Effector memory CD8-positive, alpha-beta T cell (primary cell): ENCODE data around the gene ZKSCAN8.

ENCODE experiments used
- ATAC-seq: fragments of 150-1000 bp; cut with Tn5 transposase; replicated peaks from 2 replicates; pipeline ENCODE4 v1.10.0; 2021; ENCODE audit warnings: mild to moderate bottlenecking, moderate library complexity
- DNase-seq, 3 experiments: peaks; one replicate each; pipeline ENCODE4 v3.0.0; 2021
- H3K27ac Mint-ChIP-seq, 2 donors: one replicate each; pipeline ENCODE4 v1.8.0; 2022; ENCODE audit warnings: mild to moderate bottlenecking in 2 of 2, mixed read lengths in 2 of 2, moderate library complexity in 2 of 2
- H3K27me3 Mint-ChIP-seq, 2 donors: one replicate each; pipeline ENCODE4 v1.8.0; 2022; ENCODE audit warnings: mixed read lengths in 2 of 2
- H3K36me3 Mint-ChIP-seq: one replicate; pipeline ENCODE4 v1.8.0; 2022; ENCODE audit warnings: mild to moderate bottlenecking, moderate library complexity, mixed read lengths; ENCODE audit not compliant: insufficient read depth
- H3K4me1 Mint-ChIP-seq, 2 donors: one replicate each; pipeline ENCODE4 v1.8.0; 2022; ENCODE audit warnings: low read depth in 2 of 2, mixed read lengths in 2 of 2
- H3K4me3 Mint-ChIP-seq, 2 donors: one replicate each; pipeline ENCODE4 v1.8.0; 2022; ENCODE audit warnings: mild to moderate bottlenecking in 2 of 2, mixed read lengths in 2 of 2, moderate library complexity in 2 of 2
- H3K9me3 Mint-ChIP-seq, 2 donors: one replicate each; pipeline ENCODE4 v1.8.0; 2022; ENCODE audit warnings: mixed read lengths in 2 of 2

Gene ZKSCAN8

DNA sequence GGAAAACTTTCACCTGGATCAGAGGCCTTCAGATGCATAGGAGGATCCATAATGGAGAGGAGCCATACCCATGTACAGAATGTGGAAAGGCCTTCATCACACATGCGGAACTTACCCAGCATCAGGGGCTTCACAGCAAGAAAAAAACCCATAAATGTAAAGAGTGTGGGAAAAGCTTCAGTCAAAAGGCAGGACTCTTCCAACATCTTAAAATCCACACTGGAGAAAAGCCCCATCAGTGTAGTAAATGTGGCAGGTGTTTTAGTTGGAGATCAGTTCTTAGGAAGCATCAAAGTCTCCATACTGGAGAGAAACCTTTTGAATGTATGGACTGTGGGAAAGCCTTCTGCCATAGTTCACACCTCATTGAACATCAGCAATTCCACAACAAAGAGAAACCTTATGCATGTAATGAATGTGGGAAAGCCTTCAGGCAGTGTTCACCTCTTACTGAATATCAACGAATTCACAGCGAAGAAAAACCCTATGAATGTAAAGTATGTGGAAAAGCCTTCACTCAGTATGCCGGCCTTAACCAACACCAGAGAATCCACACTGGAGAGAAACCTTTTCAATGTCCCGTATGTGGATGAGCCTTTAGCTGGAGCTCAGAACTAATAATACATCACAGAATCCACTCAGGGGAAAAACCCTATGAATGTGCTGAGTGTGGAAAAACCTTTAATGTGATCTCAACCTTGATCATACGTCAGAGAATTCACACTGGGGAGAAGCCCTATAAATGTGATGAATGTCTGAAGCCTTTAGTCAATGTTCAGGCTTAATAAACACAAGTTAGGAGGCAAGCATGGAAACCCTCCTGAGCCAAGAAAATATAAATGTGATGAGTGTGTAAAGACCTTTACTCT, 46.7 kb downstream of the ZKSCAN8 start:
- H3K9me3 Mint-ChIP-seq: peaks cover 10 to 11% of the 10 kb centered on the region in 2 donors
- no peak for ATAC-seq
- H3K27ac Mint-ChIP-seq: no peak overlapping the region

DNA sequence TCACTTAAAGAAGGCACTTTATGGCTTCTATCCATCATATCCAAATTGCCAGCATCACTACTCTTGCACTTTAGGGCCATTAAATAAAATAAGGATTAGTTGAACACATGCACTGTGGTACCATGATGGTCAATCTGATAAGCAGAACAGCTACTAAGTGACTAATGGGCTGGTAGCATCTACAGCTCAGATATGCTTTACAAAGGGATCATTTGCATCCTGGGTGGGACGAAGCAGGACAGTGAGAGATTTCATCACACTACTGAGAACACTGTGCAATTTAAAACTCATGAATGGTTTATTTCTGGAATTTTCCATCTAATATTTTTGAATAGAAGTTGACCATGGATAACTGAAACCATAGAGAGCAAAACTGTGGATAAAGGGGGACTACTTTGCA, 58.3 kb downstream of the ZKSCAN8 start:
- peaks cover 62 to 66% of the 10 kb centered on the region in 2 donors for H3K27me3 Mint-ChIP-seq
- DNase-seq (no peak), ATAC-seq (no peak)
- H3K27ac Mint-ChIP-seq: no peak overlapping the region
- no peaks in the 10 kb centered on the region for H3K36me3 Mint-ChIP-seq
- no peak overlapping the region for H3K4me3 Mint-ChIP-seq
- peaks cover 2 to 15% of the 10 kb centered on the region in 2 donors for H3K9me3 Mint-ChIP-seq
- peaks cover 5 to 14% of the 10 kb centered on the region in 2 donors for H3K4me1 Mint-ChIP-seq

More for the DNA sequence above, 46.7 kb downstream of the ZKSCAN8 start:
- no peak overlapping the region for H3K4me3 Mint-ChIP-seq
- peaks cover 10% of the 10 kb centered on the region in 2 donors for H3K27me3 Mint-ChIP-seq
- no peaks in the 10 kb centered on the region for H3K4me1 Mint-ChIP-seq
- no peaks in the 10 kb centered on the region for H3K36me3 Mint-ChIP-seq
- DNase-seq: no peak

DNA sequence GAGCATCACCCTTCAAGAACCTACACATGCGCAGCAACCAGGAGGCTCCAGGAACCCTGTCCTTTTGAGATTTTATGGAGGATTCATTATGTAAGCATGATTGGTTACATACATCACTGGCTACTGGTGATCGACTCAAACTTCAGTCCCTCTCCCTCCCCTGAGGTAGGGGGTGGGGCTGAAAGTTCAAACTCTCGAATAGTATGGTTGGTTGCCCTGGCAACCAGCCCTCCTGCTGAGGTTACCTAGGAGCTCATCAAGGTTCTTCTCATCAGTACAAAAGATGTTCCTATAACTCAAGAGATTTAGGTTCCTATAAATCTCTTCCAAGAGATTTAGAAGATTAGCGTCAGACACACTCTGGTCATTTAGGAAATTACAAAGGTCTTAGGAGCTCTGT, 61.5 kb downstream of the ZKSCAN8 start:
- no peak for ATAC-seq
- Mint-ChIP-seq H3K9me3 (peaks cover 0 to 2% of the 10 kb centered on the region in 2 donors), H3K36me3 (peaks cover 5% of the 10 kb centered on the region), H3K4me1 (peaks cover 14 to 23% of the 10 kb centered on the region in 2 donors), H3K27me3 (peaks cover 66% of the 10 kb centered on the region in 2 donors), H3K4me3 (no peak overlapping the region), H3K27ac (no peak overlapping the region)
- DNase-seq: no peak

DNA sequence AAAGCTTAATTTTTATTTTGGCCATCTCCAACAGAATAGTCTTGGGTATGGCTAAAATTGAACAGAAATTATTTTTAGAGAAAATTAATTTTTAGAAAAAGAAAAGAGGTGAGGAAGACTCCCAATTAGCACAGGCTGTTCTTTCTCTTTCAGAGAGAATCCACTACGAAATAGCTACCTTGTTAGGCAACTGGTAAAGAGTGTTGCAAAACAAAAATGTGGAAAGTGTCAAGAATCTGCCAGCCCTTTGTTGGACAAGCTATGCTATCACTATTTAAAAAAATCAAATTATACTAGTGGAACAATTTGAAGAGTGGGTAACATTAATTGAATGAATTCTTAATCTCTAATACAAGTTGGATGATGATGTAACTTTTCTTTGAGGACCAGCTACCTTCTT, 64.2 kb downstream of the ZKSCAN8 start:
- Mint-ChIP-seq H3K27me3 (peaks cover 63 to 64% of the 10 kb centered on the region in 2 donors), H3K4me1 (peaks cover 15 to 30% of the 10 kb centered on the region in 2 donors), H3K36me3 (peaks cover 5% of the 10 kb centered on the region), H3K4me3 (no peak overlapping the region), H3K27ac (no peak overlapping the region), H3K9me3 (no peaks in the 10 kb centered on the region)
- ATAC-seq: no peak
- no peak for DNase-seq

DNA sequence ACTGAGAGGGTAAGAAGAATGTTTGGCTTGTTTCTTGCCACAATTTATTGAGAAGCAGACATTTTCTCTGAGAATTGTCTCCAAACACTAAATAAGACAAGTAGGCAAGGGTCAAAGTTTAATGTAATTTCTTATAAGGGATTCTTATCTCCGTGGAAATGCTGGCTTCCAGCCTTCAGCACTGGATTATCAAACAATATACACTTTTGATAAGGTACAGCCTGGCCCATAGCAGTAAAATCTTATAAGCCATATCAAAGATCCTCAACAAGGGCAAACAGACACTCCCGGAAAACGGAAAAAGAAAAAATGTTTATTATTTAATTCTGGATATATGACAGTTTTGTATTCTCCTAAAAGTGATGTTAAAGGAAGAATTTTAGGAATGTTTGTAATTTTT, 64.8 kb downstream of the ZKSCAN8 start:
- Mint-ChIP-seq H3K36me3 (peaks cover 5% of the 10 kb centered on the region), H3K27me3 (peaks cover 69 to 70% of the 10 kb centered on the region in 2 donors), H3K4me3 (no peak overlapping the region), H3K4me1 (peaks cover 15 to 27% of the 10 kb centered on the region in 2 donors), H3K9me3 (no peaks in the 10 kb centered on the region), H3K27ac (no peak overlapping the region)
- ATAC-seq (no peak), DNase-seq (no peak)

DNA sequence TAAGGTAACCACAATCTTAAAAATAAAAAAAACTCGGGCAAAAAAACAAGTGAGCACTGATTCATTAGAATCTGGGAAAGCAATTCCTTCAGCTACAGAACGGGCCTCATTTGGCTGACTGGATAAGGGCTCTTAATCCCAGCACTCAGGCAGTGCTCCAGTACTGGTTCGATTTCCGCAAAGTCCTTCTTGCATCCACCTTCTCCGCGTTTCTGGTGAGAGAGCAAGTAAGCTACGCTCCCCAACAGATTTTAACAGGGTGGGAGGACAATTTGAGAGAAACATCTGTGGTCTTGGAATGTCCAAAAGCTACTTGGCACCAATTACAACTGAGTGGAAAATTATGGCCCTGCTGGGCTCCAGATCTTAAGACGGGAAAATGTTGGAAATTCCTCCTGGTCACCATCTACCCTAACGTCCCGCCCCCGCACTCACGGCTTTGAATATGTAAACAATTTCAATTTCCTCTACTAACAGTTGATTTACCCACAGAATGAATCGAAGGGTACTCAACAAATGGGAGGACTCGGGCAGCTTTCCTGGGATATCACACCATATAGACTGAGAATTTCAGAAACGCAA, 65.3 kb downstream of the ZKSCAN8 start:
- peak overlapping the region in 1 of 2 donors; percentile 21 for H3K27ac Mint-ChIP-seq
- H3K9me3 Mint-ChIP-seq: no peaks in the 10 kb centered on the region
- DNase-seq (no peak), ATAC-seq (no peak)
- peaks cover 8% of the 10 kb centered on the region for H3K36me3 Mint-ChIP-seq
- H3K27me3 Mint-ChIP-seq: peaks cover 74 to 75% of the 10 kb centered on the region in 2 donors
- peaks cover 17 to 23% of the 10 kb centered on the region in 2 donors for H3K4me1 Mint-ChIP-seq
- H3K4me3 Mint-ChIP-seq: peak overlapping the region; percentile 52 to 54

DNA sequence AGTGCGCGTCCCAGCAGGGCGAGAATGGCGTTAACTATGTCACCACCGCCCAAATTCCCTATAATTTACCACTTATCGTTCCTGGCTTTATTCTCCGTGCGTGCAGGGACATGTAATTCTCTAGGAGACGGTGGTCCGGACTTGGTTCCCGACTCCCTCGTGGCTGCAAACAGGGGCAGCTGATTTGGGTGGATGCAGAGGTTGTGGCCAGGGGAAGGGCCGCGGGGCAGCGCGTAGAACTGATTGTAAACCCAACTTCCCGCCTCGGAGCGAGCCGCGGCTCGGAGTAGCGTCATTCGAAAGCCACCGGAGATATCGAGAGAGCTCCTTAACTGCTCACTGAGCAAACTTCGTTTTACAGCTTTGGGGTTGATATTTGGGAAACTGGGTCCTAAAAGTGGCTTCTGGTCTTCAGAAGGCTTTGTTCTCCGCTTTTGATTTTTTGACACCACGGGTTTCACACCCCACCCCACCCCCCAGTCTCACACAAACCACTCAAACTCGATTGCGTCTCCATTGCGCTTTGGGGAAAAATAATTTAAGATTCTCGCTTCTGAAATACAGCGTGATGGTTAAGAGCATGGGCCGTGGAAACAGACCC, 65.9 kb downstream of the ZKSCAN8 start:
- Mint-ChIP-seq H3K36me3 (peaks cover 12% of the 10 kb centered on the region), H3K9me3 (no peaks in the 10 kb centered on the region), H3K27me3 (peaks cover 80 to 81% of the 10 kb centered on the region in 2 donors), H3K4me3 (peak overlapping the region; percentile 52 to 54), H3K4me1 (peaks cover 19 to 21% of the 10 kb centered on the region in 2 donors), H3K27ac (peak overlapping the region in 1 of 2 donors; percentile 21)
- DNase-seq (no peak), ATAC-seq (peak; percentile 43)

DNA sequence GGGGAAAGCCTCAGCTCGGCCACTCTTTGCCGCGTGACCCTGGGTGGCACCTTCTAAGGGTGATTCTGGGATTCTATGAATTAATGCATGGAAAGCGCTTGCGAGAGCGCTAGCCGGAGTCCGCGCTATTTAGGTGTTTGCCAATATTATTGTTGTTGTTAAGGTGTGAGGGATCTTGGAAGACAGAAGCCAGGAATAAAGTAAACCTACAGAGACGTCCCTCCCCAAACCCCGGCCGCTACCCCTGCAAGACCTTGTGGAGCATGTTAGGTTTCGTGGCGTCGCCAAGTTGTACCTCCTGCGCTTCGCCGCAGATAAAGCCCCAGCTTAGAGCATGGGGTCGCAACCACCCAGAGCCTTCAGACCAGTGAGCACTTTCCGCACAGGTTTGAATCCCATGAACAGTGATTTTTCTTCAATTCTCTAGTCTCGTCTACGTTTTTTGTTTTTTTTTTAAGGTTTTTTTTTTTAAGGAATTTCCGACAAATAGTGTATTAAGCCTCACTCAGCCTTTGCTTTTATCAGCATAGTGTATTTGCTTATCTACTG, 66.5 kb downstream of the ZKSCAN8 start:
- H3K27me3 Mint-ChIP-seq: peaks cover 86 to 87% of the 10 kb centered on the region in 2 donors
- no peak overlapping the region for H3K27ac Mint-ChIP-seq
- H3K4me3 Mint-ChIP-seq: peak overlapping the region; percentile 52 to 54
- peaks cover 21 to 26% of the 10 kb centered on the region in 2 donors for H3K4me1 Mint-ChIP-seq
- ATAC-seq: no peak
- H3K9me3 Mint-ChIP-seq: no peaks in the 10 kb centered on the region
- DNase-seq: no peak
- peaks cover 14% of the 10 kb centered on the region for H3K36me3 Mint-ChIP-seq
